H1 (cell line): ENCODE measurements around the gene NUP210.

ENCODE experiments used
- POLR2A ChIP-seq, 2 experiments: IDR thresholded peaks; 1 replicate in 1 of 2; 2 replicates in 1 of 2; pipeline ENCODE4 v1.6.1; 2011; ENCODE audit warnings: low read depth in 2 of 2, low read length in 2 of 2, mild to moderate bottlenecking in 2 of 2; ENCODE audit errors: control extremely low read depth in 1 of 2
- YY1 ChIP-seq: IDR thresholded peaks from 2 replicates; pipeline ENCODE4 v1.6.1; 2011; ENCODE audit warnings: low read depth, mild to moderate bottlenecking, low read length

DNA sequence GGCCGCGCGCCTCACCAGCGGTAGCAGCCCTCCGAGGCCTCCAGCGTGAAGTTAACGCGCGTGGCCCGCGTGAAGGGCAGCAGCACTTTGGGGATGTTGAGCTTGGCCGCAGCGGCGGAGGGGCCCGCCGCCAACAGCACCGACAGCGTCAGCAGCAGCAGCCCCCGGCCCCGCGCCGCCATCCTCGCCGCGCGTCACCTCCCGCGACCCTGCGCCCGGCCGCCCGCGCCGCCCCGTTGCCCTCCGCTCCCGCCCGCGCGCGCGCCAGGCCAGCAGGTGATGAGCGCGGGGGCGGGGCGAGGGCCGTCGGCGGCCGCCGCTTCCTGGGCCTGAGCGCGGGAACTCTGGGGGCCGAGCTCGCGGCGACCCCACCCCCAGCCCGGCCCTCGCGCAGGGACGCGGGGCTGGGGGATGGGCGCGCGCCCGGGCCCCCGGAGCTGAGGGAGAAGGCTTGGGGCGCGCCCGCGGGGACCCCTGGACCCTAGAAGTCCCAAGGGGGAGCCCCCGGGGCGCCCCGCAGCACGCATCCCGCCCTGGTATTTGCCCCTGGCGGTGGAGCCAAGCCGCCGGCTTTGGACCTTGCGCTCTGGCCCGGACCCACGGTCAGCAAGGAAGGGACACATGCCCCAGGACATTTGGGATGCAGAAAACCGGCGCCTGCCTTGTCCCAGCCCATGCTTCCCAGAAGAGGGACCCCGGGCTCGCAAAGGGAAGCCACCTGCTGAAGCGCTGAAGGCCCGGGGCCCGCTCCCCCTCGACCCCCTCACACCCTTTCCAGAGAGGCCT lies at the start of gene NUP210:
- TF ChIP-seq POLR2A (IDR thresholded peaks at IDR 0.05; ENCODE audit: control extremely low read depth in 1 of 2, low read depth in 2 of 2, low read length in 2 of 2) (no peak), YY1 (no peak)
